NCI-H2196 treated with DMSO at 0.1 percent for 48 hours (cell line): Measurements from ENCODE around the gene COPE.
"Not testable (repeated sequence)": the region's sequence is repeated elsewhere in the genome, so short reads cannot be mapped to it uniquely, and the experiment has no call there.

Experiments
- DNase-seq: peaks from one replicate; lab custom pipeline; 2025; ENCODE audit not compliant: unreplicated experiment; lab: John Stamatoyannopoulos, UW

COPE gene

DNA sequence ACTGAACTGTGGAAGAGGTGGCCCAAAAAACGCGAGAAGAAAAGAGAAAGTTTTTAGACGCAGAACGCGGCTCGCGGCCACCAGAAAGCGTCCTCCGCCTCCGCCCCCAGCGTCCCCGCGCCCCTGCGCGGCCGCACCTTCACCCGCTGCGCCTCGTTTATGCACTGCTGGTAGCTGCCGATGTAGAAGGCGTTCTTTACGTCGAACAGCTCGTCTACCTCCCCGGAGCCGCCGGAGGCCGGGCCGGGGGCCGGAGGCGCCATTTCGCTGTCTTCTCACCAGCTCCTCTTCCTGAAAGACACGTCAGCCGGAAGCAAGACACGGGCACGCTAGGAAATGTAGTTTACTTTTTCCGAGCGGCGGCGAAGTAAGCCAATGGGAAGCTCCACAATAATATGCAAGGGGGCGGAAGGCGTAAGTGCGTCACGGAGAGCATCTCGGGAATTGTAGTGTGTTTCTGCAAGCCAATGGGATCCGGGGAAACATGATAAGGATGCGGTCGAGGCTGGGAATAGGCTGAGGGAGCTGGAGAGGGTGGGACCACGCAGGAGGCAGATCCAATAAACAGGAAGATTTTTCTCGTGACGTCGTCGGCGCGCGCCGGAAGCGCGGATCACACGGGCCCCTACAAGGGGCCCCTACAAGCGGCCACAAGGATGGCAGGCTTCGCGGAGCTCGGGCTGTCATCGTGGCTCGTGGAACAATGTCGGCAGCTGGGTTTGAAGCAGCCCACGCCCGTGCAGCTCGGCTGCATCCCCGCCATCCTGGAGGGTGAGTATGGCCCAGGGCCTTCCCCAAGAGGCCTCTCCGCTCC lies at the start of gene COPE, which contains the start of gene DDX49:
Gene COPE (minus strand): TSS at position 302 of the 814 bp plus-strand sequence. CDS start 39 bp downstream, at position 263.
Gene DDX49 (plus strand): TSS at position 630 of the 814 bp plus-strand sequence. CDS start 27 bp downstream, at position 657.
- peak; percentile 99 for DNase-seq

DNA sequence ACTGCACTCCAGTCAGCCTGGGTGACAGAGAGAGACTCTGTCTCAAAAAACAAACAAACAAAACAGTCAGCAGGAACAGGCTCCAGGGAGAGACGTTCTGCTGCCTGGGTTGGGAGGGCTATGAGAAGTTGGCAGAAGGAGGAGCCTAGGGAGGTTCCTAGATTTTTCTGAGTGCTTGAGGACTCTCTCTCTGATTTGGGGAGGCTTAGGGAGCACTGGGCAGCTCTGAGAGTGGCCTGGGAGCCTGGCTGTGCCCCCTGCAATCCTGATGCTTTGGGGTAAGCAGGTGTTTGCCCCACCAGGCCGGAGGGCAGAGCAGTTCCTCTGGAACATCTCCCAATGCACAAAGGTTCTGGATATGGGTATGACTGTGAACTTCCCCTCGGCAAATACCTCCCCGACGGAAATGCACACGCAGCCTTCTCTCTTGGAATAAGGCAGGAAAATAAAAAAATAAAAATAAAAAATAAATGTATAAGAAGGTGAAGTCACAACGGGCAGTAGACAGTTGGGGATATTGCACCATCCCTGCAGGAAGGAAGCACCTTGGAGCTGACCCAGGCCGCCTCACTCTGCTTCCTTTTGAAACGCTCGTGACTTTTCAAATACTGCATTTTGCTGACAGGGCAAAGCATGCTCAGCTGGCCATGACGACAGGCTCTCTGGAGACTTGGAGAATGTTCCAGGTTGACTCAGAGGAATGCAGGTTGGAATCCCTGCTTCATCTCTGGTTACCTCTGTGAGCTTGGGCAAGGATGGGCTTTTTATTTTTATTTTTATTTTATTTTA lies 48.4 kb upstream of the COPE start:
- no peak for DNase-seq

DNA sequence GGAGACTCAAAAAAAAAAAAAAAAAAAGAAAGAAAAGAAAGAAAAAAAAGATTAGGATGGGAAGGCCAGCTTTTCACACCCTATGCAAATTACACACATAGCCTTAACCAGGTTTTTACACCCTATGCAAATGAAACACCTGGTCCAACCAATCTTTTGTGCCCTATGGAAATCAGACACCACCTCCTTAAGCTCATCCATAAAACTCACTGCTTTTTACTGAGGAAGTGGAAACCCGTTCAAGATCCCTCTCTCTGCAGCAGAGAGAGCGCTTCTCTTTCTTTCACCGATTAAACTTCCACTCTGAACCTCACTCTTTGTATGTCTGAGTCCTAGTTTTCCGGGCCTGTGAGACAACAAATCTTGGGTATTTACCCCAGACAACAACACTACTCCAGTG lies 47.1 kb upstream of the COPE start:
- DNase-seq: no peak

DNA sequence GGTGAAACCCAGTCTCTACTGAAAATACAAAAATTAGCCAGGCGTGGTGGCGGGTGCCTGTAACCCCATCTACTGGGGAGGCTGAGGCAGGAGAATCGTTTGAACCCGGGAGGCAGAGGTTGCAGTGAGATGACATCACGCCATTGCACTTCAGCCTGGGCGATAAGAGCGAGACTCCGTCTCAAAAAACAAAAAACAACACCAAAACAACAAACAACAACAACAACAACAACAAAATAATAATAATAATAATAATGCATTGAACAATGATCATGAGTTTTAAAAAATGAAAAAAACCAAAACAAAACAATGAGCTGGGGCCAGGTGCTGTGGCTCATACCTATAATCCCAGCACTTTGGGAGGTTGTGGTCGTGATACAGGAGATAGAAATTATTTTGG lies 44.9 kb upstream of the COPE start:
- no peak for DNase-seq

DNA sequence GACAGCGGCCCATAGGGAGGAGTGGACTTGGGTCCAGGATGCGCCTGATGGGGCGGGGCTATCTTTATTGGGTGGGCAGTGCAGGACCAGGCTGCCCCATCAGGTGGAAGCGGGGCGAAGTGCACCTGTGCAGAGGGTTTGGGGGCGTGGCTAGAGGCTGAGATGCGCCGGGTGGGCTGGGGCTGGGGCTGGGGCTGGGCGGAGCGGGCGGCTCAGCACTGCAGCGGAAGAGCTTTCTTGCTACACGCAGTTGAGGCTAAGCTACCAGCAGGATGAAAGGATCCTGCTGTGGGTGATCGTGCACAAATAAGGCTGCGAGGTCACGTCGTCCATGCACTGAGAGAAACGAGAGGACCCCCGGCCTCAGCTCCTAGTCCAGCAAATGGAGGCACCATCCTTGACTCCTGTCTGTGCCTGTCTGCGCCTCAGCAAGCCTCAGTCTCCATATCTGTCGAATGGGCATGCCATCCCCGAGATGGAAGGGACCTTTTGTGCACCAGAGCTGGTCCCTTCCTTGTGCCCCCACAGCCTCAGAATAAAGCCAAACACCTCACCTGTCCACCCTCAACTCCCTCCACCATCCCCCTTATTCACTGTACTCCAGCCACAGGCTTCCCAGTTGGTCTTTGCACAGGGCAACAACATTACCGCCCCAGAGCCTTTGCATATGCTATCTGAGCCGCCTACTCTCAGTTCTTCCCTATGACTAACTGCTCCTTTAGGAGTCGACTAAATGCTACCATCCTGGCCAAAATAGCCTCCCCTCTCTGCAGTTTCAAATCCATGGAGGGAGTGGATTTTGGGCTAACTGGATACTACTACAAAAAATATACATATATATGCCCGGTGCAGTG lies 42.8 kb upstream of the COPE start:
- DNase-seq: no peak

DNA sequence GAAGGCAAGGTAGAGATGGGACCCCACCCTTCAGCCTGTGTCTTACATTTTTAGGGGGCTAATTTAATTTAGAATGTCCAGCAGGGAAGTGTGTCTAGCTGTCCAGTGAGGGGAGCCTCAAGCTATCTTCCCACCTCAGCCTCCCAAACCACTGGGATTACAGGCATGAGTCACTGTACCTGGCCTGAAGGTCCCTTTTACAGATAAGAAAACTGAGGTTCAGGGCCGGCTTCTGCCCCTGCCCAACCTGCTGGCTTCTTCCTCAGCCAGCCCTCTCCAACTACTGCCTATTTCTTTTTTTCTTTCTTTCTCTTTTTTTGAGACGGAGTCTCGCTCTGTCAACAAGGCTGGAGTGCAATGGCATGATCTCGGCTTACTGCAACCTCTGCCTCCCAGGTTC lies 41.2 kb upstream of the COPE start:
- no peak for DNase-seq

DNA sequence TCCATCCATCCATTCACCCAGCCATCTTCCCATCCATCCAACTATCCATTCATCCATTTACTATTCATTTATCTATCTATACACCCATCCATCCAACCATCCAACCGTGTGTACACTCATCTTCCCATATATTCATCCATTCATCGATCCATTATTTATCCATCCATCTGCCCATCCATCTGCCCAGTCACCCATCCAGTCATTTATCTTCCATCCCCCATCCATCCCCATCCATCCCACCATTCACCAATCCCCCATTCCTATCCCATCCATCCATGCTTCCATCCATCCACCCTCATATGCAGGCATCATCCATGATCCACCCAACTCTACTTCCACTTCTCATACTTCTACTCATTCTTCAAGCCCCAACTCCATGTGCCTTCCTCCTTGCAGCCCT lies 35.9 kb upstream of the COPE start:
- DNase-seq: no peak

DNA sequence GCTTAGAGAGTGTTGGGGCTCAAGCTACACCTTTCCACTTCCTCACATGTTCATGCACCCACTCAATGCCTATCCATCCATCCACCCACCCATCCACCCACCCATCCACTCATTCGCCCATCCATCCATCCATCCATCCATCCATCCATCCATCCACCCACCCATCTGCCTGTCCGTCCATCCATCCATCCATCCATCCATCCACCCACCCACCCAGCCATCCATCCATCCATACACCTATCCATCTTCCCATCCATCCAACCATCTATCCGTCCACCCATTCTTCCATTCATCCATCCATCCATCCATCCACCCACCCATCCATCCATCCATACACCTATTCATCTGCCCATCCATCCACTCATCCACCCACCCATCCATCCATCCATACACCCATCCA lies 34.9 kb upstream of the COPE start:
- DNase-seq: no peak

DNA sequence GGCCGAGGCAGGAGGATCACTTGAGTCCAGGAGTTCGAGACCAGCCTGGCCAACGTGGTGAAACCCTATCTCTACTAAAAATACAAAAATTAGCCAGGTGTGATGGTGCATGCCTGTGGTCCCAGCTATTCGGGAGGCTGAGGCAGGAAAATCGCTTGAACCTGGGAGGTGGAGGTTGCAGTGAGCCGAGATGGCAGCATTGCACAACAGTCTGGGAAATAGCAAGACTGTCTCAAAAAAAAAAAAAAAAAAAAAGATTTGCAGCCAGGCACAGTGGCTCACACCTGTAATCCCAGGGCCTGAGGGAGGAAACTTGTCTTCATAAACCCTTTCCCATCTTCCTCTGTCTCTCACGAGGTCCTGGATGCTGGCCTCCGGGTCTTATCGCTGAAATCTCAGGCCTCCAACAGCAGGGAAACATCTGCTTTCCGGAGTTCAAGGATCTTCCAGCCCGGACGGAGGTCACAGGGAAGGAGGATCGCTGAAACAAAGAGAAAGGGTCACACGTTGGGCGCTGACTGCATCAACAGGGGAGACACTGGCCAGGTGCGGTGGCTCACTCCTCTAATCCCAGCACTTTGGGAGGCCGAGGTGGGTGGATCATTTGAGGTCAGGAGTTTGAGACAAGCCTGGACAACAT lies 33.3 kb upstream of the COPE start:
- not testable (repeated sequence) for DNase-seq

DNA sequence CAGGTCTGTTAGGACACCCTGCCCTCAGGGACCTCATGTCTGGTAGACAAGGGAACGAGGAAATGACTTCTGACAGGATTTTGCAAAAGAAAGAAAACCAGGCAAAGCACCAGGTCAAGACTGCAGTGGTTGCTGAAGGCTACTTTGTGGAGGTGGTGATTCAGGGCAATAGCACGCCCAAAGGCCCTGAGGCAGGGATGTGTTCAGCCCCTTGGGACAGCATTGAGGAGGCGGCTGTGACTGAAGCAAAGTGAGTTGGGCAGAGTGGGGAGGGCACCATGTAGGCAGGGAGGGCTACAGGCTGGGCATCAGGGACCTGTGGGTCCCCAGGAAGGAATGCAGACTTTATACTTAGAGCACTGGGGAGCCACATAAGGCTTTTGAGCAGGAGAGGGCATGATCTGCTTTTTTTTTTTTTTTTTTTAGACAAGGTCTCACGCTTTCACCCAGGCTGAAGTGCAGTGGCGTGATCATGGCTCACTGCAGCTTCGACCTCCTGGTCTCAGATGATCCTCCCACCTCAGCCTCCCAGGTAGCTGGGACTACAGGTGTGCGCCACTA lies 32.6 kb upstream of the COPE start:
- no peak for DNase-seq

DNA sequence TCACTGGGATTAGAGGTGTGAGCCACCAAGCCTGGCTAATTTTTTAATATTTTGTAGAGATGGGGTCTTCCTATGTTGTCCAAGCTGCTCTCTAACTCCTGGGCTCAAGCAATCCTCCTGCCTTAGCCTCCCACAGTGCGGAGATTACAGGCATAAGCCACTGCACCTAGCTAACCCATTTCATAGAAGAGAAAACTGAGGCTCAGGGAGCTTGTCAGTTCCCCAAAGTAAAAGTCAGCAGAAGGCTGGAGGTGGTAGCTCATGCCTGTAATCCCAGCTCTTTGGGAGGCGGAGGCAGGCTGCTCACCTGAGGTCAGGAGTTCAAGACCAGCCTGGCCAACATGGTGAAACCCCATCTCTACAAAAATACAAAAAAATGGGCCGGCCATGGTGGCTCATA lies 30.7 kb upstream of the COPE start:
- no peak for DNase-seq

DNA sequence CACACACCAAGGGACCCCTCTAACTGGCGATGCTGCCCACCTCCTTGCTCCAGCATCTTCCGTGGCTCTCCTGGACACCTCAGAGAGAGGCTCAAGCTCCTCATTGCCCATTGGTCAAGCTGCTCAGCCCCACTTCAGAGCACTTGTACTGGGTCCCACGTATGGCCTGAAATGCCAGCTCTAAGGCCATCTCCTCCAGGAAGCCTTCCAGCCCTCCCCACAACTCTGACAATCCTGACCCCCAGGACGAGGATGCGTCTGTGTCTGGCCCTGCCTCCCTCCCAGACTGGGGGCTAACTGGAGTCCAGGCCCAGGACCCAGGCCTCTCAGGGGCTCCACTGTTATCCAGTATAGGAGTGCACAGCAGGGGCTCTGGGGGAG lies 29.8 kb upstream of the COPE start:
- no peak for DNase-seq

DNA sequence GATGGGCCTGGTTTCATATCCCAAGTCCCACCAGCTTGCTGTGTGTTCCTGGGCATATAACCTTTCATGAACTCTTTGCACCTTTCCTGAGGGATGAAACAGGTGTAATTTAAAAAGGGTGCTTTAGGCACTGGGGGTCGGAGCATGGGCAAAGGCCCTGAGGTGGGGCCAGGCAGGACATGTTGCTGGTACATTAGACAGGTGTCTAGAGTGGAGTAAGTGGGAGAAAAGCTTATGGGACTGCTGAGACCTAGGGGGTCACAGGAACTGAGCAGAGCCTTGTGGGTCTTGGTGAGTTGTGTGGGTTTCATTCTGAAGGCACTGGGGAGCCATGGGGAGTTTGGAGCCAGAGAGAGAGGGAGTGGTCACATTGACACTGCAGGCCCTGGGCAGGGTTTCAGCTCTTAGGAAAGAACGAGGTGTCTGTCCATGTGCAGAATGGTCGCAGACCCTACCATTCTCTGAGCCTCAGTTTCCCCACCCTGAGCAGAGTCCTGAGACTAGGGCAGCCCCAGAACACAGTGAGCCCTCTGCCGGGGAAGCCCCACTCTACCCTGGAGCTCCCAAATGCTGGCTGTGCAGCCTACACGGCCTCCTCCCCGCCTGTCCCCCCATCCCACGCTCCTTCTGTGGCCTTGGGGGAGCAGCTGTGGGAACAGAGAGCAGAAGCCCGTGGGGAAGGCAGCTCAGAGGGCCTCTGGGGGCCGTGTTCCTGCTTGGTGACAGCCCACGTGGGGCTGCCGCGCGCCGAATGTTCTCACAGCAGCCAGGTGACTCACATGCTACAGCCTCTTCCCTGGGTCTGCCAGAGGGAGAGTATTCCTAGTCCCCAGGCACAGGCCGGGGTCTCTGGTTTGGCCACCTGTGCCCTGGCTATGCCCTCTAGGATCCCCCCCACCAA lies 29.1 kb upstream of the COPE start:
- DNase-seq: no peak

DNA sequence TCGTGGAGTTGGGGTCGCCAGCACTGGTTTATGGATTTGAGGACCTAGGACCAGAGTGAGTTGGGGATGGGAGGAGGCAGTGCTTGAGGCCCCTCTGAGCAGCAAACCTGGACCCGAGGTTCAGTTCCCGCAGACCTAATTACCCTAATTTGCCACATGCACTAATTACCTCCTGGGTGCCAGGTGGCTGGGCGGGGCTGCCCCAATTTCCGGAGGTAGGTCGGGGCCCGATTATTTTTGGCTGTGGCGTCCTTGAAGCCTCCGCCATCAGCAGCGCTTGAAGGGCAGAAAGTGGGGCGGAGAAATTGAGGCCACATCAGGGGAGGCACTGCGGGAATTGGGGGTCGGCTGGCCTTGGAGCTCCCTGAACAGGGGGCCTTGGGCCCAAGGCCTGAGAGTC lies 27.7 kb upstream of the COPE start:
- no peak for DNase-seq

DNA sequence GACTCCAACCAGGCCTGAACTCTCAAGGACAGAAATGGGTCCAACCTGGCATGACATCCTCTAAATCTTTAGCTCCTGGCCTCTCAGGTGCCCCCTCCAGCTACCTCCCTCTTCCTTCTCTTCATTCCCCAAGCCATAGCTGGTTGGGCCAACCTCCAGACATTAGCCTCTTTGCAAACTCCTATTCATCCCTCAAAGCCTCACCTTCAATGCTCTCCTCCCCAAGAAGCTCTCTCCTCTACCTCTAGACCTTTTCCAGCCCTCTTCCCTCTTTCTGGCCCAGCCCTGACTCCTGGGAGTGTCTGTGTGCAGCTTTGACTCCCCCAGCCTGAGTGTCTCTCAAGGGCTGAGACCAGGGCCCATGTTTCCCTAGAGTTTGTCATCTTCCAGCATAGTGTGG lies 27.1 kb upstream of the COPE start:
- DNase-seq: no peak

DNA sequence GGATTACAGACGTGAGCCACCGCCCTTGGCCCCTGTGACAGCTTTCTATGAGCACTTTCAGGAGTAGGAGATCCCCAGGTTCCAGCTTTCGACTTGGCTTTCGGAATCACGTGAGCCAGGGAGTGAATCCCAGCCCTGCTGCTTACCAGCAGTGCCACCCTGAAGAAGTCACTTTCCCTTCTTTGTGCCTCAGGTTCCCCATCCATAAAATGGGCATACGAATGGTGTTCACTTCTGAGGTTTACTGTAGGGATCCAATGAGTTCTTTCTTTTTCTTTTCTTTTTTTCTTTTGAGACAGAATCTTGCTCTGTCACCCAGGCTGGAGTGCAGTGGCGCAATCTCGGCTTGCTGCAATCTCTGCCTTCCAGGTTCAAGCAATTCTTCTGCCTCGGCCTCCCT lies 26.1 kb upstream of the COPE start:
- DNase-seq: no peak

DNA sequence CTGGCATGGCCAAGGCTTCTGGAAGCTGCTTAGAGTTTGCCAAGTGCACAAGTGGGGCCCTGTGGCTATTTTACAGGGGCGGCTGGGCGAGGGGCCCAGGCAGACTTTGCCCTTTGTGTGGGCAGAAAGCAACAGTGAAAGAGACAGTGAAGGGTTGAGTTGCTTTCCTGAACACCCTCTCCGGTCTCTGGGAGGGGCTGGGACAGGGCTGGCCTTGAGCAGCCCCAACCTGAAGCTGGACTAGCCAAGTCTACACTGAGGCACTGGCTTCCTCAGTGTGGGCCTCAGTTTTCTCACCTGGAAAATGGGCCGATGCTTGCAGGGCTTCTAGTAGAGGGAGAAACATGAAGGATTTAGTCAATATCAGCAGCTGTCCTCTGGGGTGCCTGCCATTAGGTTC lies 24.3 kb upstream of the COPE start:
- DNase-seq: no peak

DNA sequence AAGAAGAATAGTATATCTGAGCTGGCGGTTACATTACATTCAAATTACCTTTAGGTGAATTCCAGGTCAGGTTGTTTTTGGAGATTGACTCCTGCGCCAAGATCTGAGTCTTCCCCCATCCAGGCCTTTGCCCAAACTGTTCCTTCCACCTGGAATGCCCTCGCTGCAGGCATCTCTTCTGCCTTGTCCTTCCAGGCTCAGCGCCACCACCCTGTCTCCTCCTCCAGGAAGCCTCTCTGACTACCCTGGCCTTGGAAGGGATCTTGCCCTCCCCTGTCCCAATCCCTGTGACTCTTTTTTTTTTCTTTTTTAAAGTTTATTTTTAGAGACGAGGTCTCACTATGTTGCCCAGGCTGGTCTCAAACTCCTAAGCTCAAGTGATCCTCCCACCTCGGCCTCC lies 23.5 kb upstream of the COPE start:
- DNase-seq: no peak

DNA sequence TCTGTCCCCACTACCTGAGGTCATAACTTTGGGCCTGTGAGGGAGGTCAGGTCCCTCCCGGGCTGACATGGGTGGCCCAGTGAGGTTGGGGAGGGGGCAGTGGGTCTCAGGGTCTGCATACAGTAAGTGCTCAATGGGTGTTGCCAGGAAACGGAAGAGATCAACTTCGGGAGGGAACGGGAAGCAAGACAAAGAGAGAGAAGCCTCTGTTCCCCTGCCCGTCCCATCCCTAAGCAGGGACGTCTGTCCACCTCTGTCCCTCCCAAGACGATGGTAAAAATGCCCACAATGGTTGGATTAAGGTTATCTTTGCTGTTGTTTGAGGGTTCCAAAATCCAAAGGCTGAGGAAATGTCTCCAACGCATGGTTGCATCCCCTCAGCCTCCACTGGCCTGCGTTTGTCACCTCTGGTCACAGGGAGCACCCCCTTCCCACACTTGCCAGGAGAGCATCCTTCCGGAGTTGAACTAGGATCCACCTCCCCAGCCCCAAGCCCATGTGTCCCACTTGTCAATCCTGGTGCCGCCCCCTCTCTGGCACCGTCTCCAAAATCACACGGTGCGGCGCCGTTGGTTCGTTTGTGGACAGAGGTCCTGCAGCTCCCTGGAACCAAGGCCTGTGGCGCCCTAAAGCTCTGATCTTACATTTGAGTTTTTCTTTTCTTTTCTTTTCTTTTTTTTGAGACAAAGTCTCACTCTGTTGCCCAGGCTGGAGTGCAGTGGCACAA lies 22.6 kb upstream of the COPE start:
- DNase-seq: no peak
